Measurements from ENCODE around the gene PMP22.

PMP22 gene

DNA sequence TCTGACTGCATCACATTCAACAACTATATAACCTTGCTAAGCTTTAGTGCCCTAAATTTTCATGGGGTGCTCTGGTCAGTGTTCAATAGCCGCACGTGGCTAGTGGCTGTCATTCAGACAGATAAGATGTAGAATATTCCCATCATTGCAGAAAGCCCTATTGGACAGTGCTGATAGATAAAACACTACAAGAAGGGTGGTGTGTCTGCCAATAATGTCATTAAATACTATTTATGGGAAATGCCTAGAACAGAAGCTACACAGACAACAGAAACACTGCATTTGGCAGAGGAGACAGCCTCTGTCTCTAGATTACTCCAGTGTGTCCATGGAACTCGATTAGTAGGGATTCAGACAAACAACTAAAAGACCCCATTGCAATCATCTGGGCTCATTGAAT, 28.4 kb upstream of the PMP22 start:
- TF ChIP-seq USF1 (IDR thresholded peaks at IDR 0.05): no peak
- TF ChIP-seq, protein P1, sequence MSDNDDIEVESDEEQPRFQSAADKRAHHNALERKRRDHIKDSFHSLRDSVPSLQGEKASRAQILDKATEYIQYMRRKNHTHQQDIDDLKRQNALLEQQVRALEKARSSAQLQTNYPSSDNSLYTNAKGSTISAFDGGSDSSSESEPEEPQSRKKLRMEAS (IDR thresholded peaks at IDR 0.05): no peak
- TF ChIP-seq TAF1 (IDR thresholded peaks at IDR 0.05; ENCODE audit: low read depth): no peak
- no peak for TF ChIP-seq EGR1 (IDR thresholded peaks at IDR 0.05)
- TF ChIP-seq FOXM1 (IDR thresholded peaks at IDR 0.05; ENCODE audit: borderline replicate concordance, low read depth): no peak
- TF ChIP-seq TCF12 (IDR thresholded peaks at IDR 0.05; ENCODE audit: low read depth): no peak
- TF ChIP-seq CEBPB (IDR thresholded peaks at IDR 0.05): no peak
- no peak for TF ChIP-seq CREB1 (IDR thresholded peaks at IDR 0.05; ENCODE audit: low read depth)
- TF ChIP-seq NFIC (IDR thresholded peaks at IDR 0.05): no peak
- TF ChIP-seq EP300 (IDR thresholded peaks at IDR 0.05; ENCODE audit: borderline replicate concordance): no peak
- no peak for TF ChIP-seq ZBTB7A (IDR thresholded peaks at IDR 0.05; ENCODE audit: low read depth)
- TF ChIP-seq YY1 (IDR thresholded peaks at IDR 0.05; ENCODE audit: low read depth): no peak
- TF ChIP-seq TEAD4 (IDR thresholded peaks at IDR 0.05): no peak
- no peak for TF ChIP-seq RAD21 (IDR thresholded peaks at IDR 0.05; ENCODE audit: low read depth)
- no peak for TF ChIP-seq REST (IDR thresholded peaks at IDR 0.05; ENCODE audit: low read depth)

DNA sequence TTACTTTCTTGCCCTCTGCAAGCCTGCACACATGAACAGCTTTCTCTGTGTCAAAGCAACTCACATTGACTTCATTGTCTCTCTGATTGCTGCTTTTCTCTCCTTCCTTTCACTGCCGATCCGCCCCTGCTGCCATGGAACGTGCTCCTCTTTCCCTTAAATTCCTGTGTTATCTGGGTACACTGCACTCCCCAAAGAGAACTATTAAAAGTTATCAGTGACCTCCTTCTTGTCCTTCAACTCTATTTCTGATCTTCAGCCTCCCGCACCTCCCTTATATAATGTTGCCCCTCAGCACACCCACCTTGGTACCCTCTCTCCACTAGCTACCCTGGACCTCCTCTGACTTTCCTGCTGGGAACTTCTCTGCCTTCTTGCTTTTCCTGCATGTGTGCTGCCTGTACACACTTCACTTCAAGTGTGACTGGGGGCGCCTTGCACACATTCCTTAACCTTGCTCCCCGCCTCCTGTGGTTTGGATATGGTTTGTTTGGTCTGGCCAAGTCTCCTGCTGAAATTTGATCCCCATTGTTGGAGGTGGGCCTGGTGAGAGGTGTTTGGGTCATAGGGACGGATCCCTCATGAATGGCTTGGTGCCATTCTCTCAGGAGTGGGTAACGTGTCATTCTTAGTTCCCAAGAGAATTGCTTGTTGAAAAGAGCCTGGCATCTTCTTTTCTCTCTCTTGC, 26.7 kb upstream of the PMP22 start:
- TF ChIP-seq RAD21 (IDR thresholded peaks at IDR 0.05; ENCODE audit: low read depth): peak; percentile 6; the same call in 1 of the 2 replicates
- peak; percentile 58; the same call in 1 of the 2 replicates for TF ChIP-seq TEAD4 (IDR thresholded peaks at IDR 0.05)
- peak; percentile 70 for TF ChIP-seq NFIC (IDR thresholded peaks at IDR 0.05)
- no peak for TF ChIP-seq TAF1 (IDR thresholded peaks at IDR 0.05; ENCODE audit: low read depth)
- TF ChIP-seq, protein P1 (IDR thresholded peaks at IDR 0.05): no peak
- TF ChIP-seq FOXM1 (IDR thresholded peaks at IDR 0.05; ENCODE audit: borderline replicate concordance, low read depth): no peak

GRCh38 chr17:15290605-15291004, 25.5 kb upstream of the PMP22 start:
- TF ChIP-seq EP300 (IDR thresholded peaks at IDR 0.05; ENCODE audit: borderline replicate concordance): no peak
- TF ChIP-seq USF1 (IDR thresholded peaks at IDR 0.05): no peak

DNA sequence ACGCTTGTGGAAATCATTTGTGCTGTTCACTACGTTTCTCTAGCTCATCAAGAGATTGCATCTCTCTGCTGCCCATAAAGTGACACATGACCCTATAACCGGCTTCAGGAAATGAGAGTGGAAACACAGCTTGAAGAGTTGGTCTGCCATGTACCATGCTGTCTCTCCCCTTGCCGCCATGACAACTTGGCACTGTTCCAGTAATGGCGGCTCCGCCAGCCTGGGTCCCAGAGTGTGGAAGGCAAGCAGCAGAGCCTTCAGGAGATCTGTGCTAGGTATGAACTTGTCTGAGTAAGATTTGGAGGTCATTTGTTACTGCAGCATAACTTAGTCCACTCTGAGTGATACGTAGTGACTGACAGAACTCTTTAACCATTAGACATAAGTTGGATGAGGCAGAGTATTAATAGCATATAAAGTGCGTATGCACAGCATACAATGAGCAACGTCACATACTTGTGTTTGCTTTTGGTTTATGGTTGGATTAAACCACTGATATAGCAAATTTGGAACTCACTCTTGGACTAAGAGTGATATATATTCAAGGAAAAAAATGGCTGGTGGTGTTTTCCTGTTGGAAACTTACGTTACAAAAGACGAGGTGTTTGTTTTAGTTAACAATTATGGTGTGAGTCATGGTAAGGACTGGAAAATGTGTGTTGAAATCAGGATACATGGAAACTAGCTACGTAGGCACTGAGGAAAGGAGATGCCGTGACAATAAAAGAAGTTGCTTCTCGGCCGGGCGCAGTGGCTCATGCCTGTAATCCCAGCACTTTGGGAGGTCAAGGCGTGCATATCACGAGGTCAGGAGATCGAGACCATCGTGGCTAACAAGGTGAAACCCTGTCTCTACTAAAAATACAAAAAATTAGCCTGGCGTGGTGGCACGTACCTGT, 24.4 kb upstream of the PMP22 start:
- TF ChIP-seq TAF1 (IDR thresholded peaks at IDR 0.05; ENCODE audit: low read depth): no peak
- TF ChIP-seq EP300 (IDR thresholded peaks at IDR 0.05; ENCODE audit: borderline replicate concordance): no peak
- no peak for TF ChIP-seq EGR1 (IDR thresholded peaks at IDR 0.05)
- TF ChIP-seq FOXM1 (IDR thresholded peaks at IDR 0.05; ENCODE audit: borderline replicate concordance, low read depth): no peak
- TF ChIP-seq RAD21 (IDR thresholded peaks at IDR 0.05; ENCODE audit: low read depth): no peak
- TF ChIP-seq TCF12 (IDR thresholded peaks at IDR 0.05; ENCODE audit: low read depth): no peak
- no peak for TF ChIP-seq YY1 (IDR thresholded peaks at IDR 0.05; ENCODE audit: low read depth)
- peak; percentile 54 for TF ChIP-seq NFIC (IDR thresholded peaks at IDR 0.05)

GRCh38 chr17:15288859-15289258, 23.7 kb upstream of the PMP22 start:
- TF ChIP-seq EP300 (IDR thresholded peaks at IDR 0.05; ENCODE audit: borderline replicate concordance): no peak
- TF ChIP-seq TAF1 (IDR thresholded peaks at IDR 0.05; ENCODE audit: low read depth): no peak
- TF ChIP-seq, protein P1 (IDR thresholded peaks at IDR 0.05): no peak
- no peak for TF ChIP-seq NFIC (IDR thresholded peaks at IDR 0.05)
- no peak for TF ChIP-seq TCF12 (IDR thresholded peaks at IDR 0.05; ENCODE audit: low read depth)

DNA sequence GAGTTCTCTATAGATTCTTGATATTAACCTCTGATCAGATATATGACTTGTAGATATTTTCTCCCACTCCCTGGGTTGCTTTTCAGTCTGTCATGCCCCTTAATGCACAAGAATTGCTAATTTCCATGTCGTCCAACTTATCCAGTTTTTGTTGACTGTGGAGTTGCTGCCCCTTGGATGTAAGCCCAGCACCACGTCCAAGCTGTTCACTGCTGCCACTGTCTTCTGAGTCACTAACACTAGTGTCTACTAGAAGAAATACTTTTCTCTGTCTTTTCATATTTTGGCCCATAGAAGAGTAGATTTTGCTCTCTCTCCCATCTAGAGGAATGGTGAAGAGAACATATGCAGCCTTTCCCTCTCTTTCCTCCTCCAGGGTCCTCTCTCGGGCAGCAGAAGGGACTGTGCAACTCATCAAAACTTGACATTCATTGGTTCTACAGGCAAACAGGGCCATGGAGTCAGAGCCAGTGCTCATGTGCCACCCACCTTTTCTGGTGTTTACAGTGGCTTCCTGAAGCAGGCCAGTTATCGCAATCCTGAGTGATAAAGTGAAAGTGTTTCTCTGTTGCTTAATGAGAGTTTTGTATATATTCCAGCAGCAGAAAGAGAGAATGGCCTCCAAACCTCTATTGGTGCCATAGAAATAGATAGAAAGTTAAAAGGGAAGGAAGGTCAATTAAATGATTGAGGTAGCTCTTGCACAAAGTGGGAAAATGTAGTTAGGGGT, 22.6 kb upstream of the PMP22 start:
- TF ChIP-seq USF1 (IDR thresholded peaks at IDR 0.05) (no peak), REST (IDR thresholded peaks at IDR 0.05; ENCODE audit: low read depth) (no peak), TAF1 (IDR thresholded peaks at IDR 0.05; ENCODE audit: low read depth) (no peak), CEBPB (IDR thresholded peaks at IDR 0.05) (no peak), EGR1 (IDR thresholded peaks at IDR 0.05) (no peak), TCF12 (IDR thresholded peaks at IDR 0.05; ENCODE audit: low read depth) (no peak), YY1 (IDR thresholded peaks at IDR 0.05; ENCODE audit: low read depth) (no peak), TEAD4 (IDR thresholded peaks at IDR 0.05) (no peak), ZBTB7A (IDR thresholded peaks at IDR 0.05; ENCODE audit: low read depth) (no peak)

All from Ishikawa (cell line).